ENCODE measurements around the gene ASCC2.

The ASCC2 gene

DNA sequence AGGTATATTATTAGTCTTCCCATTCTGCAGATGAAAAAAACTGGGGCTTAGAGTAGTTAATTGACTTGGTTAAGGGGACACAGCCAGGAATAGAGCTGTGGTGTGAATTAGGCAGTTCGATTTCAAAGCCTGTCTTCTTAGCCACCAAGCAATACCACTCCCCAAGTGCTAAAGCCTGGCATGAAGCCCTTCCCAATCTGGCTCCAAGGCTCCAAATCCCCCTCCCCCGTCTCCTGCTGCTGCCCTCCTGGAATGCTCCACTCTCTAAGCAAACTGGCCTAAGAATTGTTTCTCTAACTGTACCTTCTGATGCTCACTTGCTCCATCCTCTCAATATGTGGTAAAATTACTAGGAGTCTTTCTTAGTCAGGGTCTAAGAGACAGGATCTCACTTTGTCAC lies 18.6 kb downstream of the ASCC2 start:
- no peak for DNase-seq (ENCODE audit: low read depth in 2 of 3, low spot score in 2 of 3)

DNA sequence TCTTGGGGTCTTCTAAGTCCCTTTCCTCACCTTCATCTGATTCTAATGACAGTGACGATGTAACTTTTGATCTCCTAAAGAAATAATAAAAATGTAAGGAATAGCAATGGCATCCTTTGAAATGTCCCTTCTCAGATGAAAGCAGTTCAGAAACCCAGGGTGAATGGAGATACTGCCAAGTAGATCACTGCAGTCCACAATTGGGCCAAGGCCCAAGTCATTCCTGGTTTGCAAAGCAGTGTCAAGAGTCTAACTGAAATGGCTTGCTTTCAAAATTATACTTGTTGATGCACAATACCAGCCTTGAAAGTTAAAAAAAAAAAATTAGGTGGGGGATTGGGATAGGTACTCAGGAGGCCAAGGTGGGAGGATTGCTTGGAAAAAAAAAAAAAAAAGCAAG lies 20.4 kb downstream of the ASCC2 start:
- no peak for DNase-seq (ENCODE audit: low read depth in 2 of 3, low spot score in 2 of 3)

DNA sequence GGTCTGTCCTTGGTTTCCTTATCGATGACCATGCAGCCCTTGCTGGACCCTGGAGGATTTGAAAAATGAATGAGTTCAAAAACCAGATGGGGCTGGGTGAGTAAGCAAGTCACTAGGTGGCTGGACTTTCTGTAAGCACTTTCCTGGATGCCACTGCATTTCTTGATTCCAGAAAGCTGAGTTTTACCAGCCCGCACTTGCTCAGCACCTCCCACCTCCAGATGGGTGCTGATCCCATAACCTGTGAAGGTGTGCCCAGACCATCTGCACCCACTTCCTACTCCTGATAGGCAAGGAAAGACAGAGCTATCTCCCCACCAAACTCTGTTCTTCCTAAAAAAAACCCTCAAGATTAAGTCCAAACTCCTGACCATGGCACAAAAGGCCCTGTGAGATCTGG lies 21.1 kb downstream of the ASCC2 start:
- DNase-seq (ENCODE audit: low read depth in 2 of 3, low spot score in 2 of 3): no peak

DNA sequence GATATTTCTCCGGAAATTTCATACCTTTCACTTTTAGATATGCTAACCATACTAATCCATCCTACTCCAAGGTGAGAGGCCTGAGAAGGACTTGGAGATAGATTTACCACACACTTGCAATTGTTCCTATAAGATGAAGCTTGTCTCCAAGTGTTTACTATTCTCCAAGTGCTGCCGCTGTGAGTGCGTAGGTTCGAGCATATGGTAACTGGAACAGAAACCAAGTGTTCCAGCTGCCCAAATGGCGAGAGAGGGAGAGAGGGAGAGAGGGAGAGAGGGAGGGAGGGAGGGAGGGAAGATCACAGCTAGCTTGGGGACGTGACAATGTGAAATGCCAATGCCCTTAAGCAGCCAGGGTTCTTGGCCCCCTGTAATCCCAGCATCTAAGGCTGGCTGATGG lies 21.5 kb downstream of the ASCC2 start:
- no peak for DNase-seq (ENCODE audit: low read depth in 2 of 3, low spot score in 2 of 3)

DNA sequence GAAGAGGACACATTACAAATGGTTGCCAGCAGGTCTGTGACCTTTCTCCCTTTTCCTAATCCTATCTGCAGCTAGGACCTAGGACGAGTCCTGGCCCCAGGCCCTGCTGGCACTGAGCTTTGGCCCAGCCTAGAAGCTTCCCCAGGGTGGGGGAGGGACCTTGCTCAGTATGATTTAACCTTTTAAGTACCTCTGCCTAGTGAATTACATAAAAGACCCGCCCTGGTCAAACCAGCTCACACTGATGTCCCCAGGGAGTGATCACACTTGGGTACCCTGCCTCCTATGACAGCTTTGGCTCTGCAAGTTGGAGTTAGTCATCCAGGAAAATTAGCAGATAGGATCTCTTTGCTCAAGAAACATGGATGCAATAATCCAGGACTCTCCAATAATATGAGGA lies 21.9 kb downstream of the ASCC2 start:
- no peak for DNase-seq (ENCODE audit: low read depth in 2 of 3, low spot score in 2 of 3)

DNA sequence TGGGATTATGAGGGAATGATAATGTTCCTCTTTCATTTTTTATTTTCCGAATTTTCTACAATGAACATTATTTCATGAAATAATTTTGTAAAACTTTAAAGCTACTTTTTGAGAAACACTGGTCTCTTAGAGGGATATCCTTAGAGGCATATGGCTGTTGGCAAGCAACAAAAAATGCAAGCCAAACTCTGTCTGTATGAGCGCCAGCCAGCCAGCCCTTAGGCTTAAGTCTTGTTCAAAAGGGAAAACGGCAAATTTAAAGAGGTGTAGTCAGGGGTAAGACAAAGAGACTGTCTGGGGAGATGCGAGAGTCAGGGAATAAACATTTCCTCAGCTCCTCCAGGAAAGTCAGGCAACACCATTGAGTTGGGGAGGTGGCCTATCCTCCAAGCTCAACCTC lies 22.5 kb downstream of the ASCC2 start:
- DNase-seq (ENCODE audit: low read depth in 2 of 3, low spot score in 2 of 3): no peak

DNA sequence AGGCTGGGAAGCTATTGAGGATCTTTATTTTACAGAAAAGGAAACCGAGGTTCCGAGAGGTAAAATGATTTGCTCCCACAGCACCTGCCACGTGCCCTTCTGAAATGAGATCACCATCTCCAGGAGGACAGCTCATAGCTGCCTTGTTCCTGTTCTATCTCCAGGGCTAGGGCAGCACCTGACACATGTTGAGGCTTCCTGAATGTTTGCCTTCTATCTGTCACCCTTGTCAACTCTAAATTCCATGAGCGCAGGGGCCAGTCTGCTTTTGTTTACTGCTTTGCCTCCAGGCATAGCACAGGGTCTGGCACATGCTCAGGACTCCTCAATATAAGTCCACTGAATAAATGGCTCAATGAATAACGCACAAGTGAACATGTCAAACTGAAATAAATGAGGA lies 24.1 kb downstream of the ASCC2 start:
- DNase-seq (ENCODE audit: low read depth in 2 of 3, low spot score in 2 of 3): no peak

DNA sequence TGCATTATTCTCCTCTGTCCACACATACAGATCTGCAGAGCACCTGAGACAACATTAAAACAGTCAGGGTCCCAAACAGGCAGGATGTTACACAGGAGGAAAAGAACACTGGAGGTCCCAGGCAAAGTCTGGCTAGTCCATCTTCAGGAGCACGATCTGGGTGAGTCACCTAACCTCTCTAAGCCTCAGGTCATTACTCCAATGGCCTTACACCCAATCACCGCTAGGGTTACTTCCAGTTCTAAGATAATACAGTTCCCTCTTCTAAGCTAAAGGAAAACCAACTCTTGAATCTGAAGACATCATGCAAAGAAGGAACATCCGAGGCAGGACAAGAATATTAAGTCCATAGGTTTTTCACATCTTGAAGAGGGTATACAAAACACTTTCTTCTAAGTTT lies 24.5 kb downstream of the ASCC2 start:
- no peak for DNase-seq (ENCODE audit: low read depth in 2 of 3, low spot score in 2 of 3)

DNA sequence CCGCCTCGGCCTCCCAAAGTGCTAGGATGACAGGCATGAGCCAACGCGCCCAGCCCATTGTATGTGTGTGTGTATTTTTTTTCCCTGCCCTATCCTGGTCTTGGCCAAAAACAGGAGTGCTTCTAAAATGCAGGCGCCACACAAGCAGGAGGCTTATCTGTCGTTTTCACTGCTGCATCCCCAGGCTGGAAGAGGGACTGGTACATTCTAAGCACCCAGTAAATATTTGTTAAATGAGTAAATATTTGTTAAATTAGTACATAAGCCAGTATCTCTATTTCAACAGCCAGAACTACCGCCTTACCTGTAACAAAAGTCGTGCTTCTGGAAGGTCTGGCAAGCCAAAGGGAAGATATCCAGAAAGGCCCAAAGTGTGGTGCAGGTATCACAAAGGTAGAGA lies 24.9 kb downstream of the ASCC2 start:
- no peak for DNase-seq (ENCODE audit: low read depth in 2 of 3, low spot score in 2 of 3)

DNA sequence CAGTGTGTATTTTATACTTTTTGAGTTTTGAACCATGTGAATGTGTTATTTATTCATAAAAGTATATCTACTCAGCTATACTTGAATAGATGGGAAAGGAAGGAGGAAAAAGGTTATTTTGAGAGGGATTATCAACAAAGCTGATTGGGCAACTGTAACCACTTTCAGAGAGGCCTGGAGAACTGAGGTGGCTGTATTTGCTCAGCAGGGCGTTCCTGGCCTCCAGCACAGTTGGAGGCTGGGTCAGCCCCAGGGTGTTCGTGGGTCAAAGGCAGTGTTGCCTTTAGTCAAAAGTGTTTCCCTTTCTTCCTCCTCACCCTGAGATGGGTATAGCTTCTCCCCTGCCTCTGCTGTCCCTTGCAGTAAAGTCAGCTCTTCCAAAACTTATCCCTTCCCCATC lies 26.7 kb downstream of the ASCC2 start:
- DNase-seq (ENCODE audit: low read depth in 2 of 3, low spot score in 2 of 3): no peak

DNA sequence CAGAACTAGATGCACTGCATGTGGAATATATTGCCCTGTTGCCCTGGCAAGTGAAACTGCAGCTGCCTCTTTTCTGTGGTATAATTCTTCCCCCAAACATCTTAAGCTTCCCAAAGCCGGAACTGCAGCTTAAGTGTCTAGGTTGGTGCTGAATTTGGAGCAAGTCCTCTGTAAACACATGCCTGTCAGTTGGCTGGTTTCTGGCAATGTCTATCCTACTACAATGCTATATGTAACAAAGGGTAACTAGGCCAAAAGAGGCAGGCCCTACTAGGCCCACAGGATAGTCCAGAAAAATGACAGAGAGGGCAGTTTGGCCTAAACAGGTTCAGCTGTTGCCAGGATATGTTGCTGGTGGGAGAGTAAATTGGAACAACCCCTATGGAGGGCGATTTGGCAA lies 27.9 kb downstream of the ASCC2 start:
- no peak for DNase-seq (ENCODE audit: low read depth in 2 of 3, low spot score in 2 of 3)

DNA sequence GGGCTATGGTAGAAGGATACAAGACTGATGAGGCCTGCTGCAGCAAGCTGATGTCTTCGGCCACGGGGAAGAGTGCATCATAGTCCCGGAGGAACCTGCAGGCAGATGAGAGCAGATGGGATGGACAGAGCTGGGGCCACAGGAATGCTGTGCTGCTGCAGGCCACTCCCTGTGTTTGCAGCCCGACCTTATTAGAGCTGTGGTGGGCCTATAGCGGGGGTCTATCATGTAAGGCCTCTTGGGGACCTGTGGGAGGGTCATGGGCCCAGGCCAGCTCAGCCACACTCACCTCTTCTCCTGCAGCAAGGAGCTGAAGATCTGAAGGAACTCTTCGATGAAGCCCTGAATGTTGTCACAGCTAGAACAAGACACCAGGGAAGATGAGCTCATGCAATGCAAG lies 31.9 kb downstream of the ASCC2 start:
- DNase-seq (ENCODE audit: low read depth in 2 of 3, low spot score in 2 of 3): no peak

DNA sequence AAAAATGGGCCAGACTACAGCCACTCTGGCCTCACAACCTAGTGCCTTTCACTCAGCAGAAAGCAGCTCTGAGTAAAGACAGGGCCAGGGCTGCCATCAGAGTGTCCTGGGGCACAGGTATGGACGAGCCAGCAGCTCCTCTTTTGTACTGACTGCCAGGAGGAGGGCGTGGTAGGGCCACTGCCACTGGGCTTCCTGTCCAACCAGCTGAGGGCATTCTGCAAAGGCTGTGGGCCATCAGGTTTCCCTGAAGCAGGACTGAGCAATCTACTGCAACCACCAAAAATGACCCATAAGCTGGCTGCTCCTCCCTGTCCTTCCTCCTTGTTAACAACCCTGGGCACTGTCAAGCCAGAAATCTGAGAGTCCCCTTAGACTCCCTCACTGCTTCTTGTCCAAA lies 33.1 kb downstream of the ASCC2 start:
- DNase-seq (ENCODE audit: low read depth in 2 of 3, low spot score in 2 of 3): no peak

DNA sequence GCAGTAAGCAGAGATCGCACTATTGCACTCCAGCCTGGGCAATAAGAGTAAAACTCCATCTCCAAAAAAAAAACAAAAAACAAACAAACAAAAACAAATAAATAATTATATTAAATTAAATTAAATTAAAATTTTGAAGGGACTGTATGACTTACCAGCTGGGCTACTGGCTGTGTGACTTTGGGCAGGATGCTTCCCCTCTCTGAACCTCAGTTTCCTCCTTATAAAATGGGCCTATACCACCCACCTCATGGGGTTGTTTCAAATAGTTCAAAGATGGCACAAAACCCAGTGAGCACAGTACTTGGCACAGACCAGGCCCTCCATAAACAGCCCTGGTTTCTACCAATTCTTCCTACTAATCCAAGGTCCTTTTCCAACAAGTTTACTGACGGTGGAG lies 34.9 kb downstream of the ASCC2 start:
- DNase-seq (ENCODE audit: low read depth in 2 of 3, low spot score in 2 of 3): no peak

DNA sequence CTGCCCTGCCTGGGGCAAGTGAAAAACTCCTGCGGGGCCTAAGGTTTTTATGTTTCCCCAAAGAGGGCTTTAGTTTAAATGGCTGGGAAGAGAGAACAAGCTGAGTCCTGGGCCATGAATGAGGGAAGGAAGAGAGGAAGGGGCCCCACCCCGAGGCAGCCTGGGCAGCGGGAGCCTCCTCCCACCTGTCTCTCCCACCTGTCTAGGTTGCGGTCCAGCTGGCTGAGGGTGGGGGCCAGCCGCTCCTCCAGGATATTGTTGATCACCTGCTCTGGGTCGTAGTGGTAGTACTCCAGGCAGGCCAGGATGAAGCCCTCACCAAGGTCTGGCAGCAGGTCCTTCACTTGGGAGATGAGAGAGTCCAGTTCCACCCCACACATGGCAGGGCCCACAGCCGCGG lies 36.3 kb downstream of the ASCC2 start:
- no peak for DNase-seq (ENCODE audit: low read depth in 2 of 3, low spot score in 2 of 3)

DNA sequence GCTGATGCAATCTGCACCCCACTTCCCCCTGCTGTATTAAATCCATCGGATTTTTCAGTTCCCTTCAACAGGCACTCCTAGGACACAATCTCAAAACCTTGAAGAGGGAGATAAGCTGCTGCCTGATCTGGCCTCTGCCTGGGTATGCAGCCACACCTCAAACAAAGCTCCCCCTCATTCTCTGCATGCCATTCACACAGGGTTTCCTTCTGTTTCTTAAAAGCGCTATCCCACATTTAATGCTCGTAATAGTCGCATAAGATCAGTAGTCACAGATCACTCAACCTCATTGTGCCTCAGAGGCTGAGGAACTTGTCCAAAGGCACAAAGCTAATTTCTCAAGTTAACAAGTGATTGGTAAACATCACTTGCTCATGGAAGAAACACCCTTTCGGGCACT lies 36.9 kb downstream of the ASCC2 start:
- DNase-seq (ENCODE audit: low read depth in 2 of 3, low spot score in 2 of 3): no peak

DNA sequence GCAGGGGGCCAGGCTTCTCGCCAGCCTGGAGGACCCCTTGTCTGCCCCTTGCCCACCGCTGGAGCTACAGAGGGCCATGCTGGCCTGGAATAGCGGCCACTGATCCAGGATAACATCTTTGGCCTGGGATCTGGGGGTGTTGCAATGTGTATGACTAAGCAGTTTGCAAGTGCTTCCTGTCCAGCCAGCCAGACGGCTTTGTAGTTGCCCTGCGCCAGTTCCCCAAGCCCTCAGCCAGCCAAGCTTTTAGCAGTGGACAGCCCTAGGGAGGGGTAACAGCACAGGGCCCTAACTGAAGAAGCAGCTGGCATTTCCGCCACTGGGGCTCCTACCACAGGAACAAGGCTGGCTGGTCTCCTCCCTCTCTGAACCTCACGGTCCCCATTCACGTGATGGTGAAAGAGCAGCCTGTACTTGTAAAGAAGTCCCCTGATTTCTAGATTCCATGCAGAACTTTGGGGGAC lies 38.8 kb downstream of the ASCC2 start:
- DNase-seq (ENCODE audit: low read depth in 2 of 3, low spot score in 2 of 3): no peak

DNA sequence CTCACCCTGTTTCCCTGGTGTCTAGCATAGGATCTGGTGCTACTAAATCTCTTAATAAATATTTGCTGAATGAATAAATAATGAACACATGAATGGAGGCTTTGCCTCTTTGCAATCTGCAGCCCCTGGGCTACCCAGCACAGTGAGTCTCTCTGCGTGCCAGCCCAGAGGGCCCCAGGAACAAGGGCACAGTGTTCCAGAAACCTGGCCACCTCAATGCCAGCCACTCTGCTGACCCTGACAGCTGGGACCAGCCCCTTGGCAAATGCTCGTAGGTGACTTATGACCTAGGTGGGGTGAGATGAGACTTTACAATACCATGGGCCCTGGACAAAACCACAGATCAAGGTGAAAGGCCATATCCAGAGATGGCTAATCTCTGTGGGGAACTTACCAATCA lies 39.3 kb downstream of the ASCC2 start:
- DNase-seq (ENCODE audit: low read depth in 2 of 3, low spot score in 2 of 3): no peak

DNA sequence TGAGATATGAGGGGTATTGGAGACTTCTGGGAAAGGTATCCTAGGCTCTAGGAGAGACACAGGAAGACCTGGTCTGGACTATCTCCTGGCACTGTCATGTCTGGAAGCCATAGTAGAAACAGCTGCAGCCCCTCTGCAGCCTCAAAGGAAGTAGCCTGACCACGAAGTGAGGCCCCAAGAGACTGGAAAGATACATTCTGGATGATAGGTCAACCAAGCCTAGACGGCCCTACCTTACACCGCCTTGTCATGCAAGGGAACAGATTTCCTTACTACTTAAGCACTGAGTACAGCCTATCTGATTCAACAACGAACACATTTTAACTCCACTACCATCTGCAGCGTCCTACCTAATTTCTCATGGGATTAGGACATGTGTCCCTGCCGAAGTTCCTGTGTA lies 39.8 kb downstream of the ASCC2 start:
- DNase-seq (ENCODE audit: low read depth in 2 of 3, low spot score in 2 of 3): no peak

DNA sequence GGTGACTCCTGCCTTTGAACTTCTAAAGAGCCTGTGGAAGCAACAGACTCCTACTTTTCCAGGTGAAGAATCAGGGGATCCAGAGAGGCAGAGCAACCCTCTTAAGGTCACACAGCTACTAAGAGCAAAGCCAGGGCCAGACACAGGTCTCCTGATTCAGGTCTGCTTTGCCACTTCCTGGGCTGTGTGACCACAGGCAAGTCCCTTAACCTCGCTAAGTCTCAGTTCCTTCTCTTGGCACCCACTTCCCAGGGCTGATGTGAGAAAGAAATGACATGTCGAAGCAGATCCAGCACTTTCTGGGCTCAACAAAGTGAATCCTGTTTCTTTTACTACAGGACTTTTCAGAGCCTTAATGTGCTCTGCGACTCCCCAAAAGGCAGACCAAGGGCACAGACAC lies 40.7 kb downstream of the ASCC2 start:
- no peak for DNase-seq (ENCODE audit: low read depth in 2 of 3, low spot score in 2 of 3)

DNA sequence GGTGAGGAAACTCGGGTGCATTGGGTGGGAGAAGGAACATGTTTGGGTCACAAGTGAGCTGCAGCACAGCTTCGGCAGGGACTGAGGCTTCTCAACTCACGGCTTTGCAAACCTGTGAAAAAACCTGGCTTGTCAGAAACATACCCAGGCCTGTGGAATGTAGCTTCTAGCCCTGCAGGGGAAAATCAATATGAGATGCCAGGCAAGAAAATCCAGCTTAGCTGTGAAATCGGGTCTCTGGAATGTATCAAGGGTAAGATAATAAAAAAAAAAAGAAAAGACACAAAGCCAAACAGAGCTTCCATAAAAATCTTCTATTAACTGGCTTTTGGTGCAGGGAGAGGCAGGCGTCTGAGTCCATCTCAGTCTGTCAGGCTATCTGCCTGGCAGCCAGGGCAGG lies 42.4 kb downstream of the ASCC2 start:
- no peak for DNase-seq (ENCODE audit: low read depth in 2 of 3, low spot score in 2 of 3)

DNA sequence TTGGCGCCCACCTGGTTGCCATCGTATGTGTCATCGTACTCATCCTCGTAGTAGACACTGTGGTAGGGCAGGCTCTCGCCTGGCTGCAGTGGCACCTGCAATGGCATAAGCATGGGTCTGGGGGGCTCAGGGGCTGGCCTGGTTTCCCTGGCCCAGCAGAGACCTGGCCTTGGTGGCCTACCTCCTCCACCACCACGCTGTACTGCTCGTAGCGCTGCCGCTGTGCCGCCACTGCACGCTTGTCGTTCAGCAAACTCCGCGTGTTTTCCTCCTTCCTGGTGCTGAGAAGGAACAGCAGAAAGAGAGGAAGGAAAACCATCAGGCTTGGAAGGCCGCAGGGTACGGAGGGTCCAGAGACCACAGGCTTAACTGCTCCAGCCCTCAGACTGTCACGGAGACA lies 44.7 kb downstream of the ASCC2 start:
- DNase-seq (ENCODE audit: low read depth in 2 of 3, low spot score in 2 of 3): no peak

DNA sequence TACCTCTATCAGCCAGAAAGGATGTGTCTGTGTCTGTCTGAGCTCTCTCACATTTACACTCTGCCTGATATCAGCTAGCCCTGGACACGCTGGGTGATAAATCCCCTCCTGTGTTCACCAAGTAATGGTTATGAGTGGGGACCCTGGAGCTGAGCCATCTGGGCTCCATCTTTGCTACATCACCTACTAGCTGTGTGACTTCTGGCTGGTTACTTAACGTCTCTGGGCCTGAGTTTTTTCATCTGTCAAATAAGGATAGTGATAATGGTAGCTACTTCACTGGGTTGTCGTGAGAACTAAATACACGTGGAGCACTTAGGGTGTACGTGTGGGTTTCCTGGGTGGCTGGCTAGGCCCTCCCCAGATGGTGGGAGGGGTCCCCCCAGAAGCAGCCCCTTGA lies 48.0 kb downstream of the ASCC2 start:
- DNase-seq (ENCODE audit: low read depth in 2 of 3, low spot score in 2 of 3): no peak
